Inflammatory macrophage treated with lipopolysaccharide for 1 hour (primary cell): Measurements from ENCODE around the gene TMEM89.

Experiments
- DNase-seq, 2 donors: peaks; one replicate each; pipeline ENCODE4 v3.0.0-alpha.2; 2020 to 2022

TMEM89 gene, protein sequence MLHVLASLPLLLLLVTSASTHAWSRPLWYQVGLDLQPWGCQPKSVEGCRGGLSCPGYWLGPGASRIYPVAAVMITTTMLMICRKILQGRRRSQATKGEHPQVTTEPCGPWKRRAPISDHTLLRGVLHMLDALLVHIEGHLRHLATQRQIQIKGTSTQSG

DNA sequence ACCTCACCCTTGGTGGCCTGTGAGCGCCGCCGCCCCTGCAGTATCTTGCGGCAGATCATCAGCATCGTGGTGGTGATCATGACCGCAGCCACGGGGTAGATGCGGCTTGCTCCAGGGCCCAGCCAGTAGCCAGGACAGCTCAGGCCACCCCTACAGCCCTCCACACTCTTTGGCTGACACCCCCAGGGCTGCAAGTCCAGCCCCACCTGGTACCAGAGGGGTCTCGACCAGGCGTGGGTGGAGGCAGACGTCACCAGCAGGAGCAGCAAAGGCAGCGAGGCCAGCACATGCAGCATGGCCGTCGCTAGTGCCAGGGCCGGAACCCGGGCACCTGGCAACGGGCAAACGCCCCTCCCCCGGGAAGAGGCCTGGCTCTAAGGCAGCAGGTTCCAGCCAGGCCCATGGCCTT is at the start of gene TMEM89:
TSS of gene TMEM89 (minus strand) at position 309 of the 409 bp plus-strand sequence. CDS start at position 296, 13 bp downstream.
- DNase-seq: no peak

DNA sequence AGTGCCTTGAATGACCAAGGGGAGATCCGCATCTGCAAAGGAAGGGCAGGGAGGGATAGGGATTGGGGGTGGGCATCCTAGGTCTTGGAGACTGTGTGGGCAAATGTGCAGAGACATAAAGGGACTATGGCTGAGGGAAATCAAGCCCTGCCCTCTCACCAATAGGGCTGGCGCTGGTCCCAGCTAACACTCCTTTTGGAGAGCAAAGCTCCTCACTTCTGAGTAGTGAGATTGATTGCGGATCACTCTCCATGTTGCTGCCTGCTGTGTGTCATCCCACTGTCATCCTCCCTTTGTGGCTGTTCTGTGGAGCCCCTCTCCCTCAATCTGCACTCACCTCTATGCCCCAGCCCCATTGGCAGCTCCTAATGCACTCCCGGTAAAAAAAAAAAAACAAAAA is 43.4 kb upstream of the TMEM89 start:
- DNase-seq: no peak

DNA sequence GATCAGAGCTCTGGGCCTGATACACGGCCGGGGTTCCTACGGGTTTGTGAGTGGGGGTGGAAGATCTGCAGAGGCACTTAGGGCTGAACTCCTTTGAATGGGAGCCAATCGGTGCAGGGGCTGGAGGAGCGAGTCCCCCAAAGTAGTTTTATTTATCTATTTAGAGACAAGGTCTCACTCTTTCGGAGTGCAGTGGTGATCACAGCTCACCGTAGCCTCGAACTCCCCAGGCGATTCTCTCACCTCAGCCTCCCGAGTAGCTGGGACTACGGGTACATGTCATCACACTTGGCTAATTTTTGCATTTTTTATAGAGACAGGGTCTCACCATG is 42.7 kb upstream of the TMEM89 start:
- DNase-seq: no peak

DNA sequence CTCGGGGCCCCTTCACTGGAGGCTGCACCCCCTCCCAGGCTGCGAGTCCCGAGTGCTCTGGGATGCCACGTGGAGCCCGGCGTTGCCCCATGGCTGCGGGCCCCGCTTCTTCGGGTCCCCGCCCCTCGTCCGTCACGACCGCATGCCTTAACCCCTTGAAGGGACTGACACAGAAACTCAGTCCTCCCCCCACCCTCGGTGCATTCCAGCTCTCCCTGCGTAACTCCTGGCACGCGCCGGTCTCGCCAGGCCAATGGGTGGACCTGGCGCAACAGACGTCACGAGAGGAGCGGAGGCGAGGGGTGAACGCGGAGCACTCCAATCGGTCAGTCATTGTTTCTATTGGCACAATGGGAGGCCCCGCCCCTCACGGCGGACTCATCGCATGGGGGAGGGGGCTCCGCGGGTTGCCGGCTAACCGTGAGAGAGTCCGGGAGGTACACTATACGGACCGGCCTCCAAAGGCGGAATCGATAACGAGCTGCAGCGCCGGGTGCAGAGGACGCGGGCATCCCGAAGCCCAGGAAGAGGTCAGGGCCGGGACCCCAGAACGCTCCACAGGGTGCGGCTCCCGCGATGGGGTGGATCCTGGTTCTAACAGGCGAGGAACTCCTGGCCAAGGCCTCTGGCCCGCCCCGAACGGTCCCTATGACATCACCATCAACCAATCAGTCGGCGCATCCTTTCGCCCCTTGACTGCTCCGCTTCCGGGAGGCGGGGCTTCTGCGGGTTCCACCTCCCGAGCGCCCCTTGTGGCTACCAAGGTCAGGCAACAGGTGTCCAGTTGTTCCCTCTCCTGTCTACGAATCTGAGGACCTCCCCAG is 42.1 kb upstream of the TMEM89 start:
- DNase-seq: peak; percentile 96 to 98

DNA sequence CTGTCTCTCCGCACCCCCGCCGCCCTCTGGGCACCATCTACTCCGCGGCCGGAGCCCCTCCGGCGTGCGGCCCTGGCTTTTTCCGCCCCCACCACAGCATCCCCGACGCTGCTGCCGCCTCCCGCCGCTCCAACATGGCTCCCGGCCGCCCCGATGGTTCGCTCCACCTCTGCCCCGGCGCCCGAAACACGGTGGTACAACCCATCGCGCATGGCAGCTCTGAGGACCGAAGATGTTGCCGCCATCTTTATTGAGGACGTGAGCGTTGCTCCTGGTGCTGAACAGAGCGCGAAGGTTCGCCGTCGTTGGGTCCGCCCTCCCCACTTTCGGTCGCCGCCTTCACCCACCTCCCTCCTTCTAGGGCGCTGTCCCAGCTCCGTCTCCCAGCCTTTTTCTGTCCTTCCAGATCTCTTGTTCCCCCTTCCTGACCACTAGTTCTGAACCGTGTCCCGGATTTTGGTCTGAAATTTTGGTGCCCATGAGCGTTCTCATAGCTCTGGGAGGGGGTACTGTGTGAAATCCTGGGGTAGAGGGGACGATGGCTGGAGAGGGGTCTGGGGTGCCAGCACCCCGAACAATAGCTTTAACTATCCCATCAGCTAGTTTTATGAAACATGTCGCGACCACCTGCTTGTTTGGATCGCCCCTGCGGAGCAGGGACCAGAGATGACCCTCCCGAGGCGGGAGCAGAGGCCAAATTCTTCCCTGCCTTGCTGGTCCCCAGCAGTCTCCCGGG is 41.4 kb upstream of the TMEM89 start, which contains the start of gene CELSR3:
TSS of gene CELSR3 (minus strand) at position 134 of the 736 bp plus-strand sequence. CDS start 252 bp downstream, outside the sequence.
- DNase-seq: peak; percentile 58 to 66

DNA sequence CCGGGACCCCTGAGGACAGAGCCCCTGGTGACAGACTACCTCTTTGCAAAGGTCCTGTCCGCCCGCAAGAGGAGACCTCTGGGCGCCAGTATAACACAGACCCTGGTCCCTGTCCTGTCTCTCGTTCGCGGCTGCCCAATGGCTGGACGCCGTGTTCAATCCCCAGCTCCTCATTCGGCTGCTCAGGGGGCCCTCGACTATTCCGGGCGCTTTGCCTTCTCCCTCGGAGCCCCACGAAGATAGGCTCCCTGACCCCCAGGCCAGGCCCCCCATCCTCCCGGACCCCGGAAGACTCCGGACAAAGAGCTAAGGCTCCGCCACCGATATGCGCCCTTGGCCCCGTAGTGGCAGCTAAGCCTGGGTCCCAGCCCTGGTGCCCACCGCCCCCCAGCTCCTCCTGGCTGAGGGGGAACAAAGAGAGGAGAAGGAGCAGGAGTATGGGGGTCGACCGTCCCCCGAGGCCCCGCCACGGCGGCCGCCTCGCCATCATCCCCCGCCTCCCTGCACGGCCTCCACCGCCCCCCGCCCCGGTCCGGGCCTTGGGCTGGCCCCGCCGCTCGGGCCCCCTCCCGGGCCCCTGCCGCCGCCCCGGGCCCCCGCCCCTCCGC is 40.7 kb upstream of the TMEM89 start:
- DNase-seq: no peak

DNA sequence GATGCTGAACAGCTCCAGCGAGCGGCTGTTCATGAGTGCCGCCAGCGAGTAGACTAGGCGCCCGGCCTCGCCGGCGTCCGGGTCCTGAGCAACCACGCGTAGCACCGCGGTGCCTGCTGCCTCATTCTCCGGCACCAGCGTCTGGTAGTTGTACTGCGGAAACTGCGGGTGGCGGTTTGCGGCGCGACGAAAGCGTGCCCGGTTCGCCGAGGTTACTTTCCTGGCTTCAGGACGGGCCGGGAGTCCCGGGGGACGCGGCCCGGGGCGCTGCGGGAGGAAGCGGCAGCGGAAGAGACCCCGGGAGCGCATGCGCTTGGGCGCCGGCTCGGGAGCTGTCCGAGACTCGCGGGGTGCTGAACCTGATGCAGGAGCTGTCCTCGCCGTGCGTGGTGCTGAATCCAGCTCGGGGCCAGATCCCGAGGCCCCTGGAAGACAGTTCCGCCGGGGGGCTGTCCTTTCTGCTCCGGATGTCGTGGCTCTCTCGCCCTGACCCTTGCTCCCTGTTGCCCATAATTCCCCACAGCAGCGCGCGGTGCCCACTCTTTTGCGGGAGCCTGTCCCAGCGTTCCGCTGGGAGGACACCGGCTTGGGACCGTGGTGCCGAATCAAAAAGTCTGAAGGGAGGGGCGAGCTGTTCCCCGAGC is 40.1 kb upstream of the TMEM89 start:
- DNase-seq: peak in 1 of 2 donors; percentile 53

DNA sequence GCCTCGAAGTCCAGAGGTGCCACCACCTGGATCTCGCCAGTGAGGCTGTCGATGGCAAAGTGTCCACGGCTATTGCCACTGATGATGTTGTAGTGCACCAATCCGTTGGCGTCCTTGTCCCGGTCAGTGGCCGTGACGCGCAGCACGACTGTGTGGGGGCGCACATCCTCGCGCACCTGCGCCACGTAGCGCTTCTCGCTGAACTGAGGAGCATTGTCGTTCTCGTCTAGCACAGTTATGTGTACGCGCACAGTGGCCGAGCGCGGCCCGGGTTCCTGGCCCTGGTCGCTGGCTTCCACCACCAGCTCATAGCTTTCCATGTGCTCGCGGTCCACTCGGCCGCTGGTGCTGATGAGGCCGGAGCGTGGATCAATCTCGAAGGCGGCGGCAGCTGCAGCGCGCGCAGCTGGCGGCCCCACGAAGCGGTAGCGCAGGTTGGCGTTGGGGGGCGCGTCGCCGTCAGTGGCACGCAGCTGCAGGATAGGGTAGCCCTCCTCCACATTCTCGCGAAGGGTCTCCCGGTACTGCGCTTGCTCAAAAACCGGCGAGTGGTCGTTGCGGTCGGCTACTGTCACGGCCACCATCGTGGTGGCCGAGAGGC is 39.3 kb upstream of the TMEM89 start:
- DNase-seq: no peak

DNA sequence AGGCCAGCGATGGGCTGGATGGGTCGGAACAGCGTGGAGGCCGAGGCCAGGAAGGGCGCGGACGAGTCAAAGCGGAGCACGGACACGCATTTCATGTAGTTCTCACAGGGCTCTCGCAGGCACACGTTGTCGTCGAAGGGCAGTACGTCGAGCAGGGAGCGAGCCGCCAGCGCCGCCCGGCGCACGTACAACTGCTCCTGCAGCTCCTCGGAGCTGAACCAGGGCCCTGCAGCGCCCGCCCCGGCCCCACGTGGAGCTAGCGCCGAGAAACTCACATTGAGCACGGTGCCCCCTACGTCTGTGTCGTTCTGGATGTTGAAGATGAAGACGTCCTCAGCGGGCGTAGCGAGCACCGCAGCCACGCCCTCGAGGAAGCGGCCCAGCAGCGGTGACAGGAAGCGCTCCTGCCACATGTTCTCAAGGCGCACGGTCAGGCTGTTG is 35.3 kb upstream of the TMEM89 start:
- no peak for DNase-seq

DNA sequence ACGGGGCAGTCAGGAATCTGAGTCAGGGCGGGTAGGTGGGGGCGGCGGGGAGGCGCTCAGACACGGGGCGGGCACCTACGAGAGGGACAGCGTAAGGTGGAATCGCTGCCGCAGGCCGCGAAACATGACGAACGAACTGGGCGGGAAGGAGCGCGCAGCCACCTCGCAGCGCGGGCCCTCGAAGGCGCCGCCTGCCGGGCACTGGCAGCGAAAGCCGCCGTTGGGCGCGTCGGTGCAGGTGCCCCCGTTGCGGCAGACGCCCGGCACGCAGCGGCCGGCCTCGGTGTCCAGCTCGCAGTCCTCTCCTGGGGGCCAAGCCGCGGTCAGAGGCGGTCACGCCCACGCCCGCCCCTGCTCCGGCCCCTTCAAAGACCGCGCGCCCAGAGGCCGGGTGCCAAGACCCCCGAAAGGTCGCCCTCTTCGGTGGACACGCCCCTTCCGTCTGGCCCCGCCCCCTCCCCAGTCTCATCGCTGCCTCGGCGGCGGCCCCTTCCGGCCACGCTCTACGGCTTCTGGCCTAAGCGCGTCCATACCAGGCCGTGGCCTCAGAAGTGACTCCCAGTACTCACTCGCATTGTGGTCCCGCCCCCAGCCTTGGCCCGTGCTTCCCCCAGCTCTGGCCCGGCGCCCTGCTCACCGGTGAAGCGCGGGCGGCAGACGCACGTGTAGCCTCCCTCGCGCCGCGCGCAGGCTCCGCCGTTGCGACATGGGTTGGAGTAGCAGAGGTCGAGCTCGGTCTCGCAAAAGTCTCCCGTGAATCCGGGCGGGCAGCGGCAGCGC is 34.7 kb upstream of the TMEM89 start:
- peak; percentile 71 to 73 for DNase-seq

DNA sequence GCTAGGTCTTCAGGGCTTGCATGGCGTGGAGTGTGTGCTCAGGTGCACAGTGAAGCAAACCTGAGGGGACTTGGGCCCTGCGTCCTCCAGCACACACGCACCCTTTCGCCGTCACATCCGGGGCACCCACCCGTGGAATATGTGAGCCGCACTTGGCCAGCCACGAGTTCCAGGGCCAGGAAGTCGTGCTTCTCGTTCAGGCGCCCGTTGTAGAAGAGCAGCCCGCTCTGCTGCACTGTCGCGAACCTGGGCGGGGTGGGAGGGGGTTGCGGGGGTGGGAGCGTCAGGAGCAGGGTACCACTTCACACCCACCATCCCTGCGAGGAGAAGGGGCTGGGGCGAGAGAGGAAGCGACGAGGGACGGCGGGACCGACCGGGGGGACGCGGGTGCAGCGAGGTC is 34.0 kb upstream of the TMEM89 start:
- DNase-seq: no peak

DNA sequence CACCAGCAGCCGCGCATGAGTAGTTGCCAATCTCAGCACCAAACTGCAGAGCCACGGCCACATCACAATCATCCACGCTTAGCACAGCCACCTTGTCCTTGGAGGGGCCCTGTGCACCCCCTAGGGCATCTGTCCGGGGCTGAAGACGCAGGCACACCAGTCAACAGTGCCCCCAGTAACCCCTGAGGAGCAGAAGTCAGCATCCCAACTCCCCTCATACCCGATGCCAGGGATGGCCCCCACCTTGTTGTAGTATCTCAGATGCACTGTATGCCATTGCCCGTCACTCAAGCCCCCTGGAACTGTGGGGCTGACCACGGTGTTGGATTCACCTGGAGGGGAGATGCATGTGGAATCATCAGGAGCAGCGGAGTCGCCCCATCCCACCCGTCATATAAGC is 33.5 kb upstream of the TMEM89 start:
- no peak for DNase-seq

DNA sequence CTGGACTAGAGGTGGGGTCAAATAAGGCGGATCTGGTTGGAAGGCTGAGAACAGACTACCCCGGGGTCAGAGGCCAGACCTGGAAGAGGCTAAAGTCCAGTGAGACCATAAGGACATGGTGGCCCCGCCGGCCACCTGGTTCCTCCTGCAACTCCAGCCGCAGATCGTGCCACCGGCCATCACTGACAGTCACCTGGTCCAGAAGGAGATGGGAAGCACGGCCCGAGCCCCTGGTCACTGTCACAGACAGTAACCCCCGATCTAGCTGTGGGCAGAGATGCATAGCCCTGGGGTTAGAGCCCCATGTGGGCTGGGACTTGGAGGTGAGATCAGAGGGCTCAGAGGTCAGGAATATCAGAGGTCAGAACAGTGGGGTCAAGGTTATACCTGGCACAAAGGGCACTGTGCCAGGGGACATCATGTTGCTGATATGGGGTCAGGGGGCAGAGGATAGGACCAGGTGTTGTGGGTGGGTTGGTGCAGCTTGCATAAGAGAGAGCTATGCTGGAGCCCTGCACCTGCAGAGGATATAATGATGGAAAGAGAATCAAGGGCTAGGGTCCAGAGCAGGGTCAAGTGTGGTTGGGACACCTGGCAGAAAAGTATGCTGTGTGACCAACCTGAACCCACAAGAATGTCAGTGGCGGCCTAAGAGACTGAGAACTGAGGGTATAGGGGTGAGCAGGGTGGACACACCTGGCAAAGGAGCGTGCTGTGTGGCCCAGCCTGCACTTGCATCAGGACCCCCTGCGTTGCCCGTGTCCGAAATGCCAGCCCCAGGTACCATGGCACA is 31.6 kb upstream of the TMEM89 start:
- DNase-seq: no peak

DNA sequence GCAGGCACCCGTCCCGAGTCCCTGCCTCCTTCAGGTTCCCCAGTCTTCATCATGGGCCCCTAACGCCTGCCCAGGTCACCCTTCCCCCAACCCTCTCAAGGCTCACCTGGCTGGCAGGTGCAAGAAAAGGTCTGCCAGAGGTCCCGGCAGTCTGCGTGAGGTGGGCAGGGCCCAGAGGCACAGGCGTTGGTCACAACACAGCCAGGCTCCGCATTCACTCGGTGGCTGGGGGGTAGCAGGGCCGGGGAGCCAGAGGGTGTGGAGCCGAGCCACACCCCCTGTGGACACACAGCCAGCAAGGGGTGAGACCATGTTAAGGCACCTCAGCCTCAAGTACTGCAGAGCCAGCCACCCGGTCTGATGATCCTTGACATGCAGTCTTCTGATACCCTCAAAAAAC is 30.2 kb upstream of the TMEM89 start:
- DNase-seq: no peak

DNA sequence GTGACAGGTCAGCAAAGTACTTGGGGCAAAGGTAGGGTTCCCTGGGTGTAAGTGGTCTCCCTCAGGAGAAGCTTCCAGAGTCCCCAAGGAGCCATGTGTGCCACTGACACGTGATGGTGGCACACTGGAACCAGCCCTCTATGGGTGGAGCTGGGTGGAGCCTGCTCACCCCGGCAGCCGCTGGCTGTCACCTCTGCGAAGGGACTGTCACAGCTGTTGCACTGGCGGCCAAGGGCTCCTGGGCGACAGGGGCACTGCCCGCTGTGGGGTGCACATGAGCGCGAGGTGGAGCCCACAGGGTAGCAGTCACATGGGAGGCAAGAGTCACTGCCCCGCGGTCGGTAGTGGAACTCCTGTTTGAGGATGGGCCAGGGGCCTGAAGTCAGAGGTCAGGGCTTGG is 29.2 kb upstream of the TMEM89 start:
- DNase-seq: no peak

DNA sequence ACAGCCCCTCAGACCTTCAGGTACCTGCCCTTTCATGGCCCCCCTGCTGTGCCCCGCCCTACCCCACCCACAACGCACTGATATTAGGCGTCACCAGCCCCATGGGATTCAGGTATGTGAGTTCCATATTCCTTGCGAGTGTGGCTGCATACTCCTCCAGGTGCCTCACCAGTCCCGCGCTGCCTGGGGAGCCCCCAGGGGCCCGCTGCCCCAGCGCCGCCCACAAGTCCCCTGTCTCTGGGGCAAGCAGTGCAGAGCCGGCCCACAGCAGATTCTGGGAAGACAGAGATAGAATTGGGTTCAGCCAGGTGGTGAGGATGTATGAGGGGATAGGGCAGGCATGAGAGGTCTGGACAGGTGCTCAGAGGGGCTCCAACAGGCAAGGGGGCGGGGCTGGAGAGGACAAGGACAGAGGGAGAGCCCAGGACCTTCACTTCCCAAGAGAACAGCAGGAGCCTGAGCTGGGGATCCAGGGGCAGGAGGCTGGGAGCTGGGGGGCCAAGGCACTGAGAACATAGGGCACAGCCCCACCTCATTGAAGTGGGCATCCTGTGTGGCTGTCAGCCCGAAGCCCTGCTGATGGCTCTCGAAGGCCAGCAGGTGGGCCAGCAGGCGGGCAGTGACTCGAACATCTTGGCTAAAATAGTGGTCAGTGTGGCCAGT is 26.8 kb upstream of the TMEM89 start:
- no peak for DNase-seq

DNA sequence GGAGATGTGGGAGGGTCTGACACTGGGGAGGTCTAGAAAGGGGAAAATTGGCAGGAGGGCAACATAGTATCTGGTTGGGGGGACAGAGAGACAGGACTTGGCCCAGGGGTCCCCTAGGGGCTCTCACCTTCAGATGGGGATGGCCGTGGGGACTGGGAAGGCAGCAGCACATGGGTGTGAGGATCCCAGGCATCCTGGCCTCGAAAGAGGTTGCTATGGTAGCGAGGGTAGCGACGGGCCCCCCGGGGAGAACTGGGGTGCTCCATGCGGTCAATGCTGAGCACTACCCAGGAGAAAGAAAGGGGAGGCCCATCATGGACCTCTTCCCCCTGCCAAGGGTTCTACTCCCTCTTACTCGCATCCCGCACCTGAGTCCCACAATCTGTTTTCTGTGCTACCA is 26.1 kb upstream of the TMEM89 start:
- no peak for DNase-seq

DNA sequence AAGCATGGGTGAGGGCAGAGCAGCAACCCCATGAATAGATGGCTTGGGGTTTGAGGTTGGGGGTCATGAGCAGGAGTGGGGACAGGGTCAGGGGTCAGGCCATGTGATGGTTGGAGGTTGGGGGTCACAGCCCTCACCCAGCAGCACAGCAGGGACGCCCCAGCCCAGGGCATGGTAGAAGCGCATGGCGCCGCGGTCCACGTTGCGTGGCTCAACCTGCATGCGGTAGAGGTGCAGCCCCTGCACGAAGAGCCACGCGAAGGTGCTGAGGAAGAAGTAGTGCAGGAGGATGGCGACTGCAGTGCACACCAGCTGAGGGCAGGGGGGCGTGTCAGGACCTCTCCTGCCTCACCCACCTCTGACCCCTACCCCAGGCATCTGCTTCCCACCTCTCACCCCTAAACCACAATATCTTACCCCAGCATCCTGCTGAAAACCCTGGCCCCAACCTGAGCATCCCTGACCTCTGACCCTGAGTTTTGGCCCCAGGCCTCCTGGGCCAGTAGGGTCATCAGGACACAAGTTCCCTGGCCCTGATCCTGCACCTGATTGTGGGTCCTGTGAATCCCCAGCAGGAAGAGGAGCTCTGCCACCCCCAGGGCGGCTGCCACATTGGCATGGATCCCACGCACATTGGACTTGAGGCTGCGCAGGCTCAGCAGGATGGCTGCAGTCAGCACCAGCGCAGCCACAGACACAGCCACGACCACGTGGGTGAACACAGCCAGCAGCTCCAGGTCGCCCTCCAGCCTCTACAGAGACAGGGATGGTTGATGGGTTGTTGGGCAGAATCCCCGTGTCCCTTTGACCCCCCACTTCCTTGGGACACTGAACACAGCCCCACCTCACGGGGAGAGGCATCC is 23.6 kb upstream of the TMEM89 start:
- no peak for DNase-seq

DNA sequence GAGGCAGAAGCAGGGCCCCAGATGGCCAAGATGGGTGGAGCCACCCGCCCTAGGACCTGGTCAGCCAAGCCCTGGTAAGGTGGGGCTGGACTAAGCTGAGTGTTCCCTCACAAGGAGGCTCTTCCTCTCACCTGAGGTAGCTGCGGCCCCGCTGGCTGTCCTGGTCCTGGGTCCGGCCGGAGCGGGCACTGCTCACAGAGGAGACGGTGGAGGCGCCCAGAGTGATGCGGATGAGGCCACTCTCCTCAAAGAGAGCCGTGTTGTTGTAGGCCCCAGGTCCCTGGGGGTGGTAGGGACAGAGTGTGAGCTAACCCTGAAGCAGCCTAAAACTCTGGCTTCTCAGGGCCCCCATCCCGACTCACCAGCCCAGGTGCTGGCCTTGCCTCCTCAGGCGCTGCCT is 21.0 kb upstream of the TMEM89 start:
- DNase-seq: no peak
